SJSA1 (cell line): ENCODE data around the gene SH3RF1. TPM values are rescaled to one million over a fixed set of nuclear protein-coding genes. Genes with fewer than 3 reads are reported as not detected.

Experiments used
- DNase-seq, 2 experiments: peaks; one replicate each; pipeline ENCODE4 v3.0.0-alpha.2; 2015 to 2020; ENCODE audit warnings: low spot score in 2 of 2, low read depth in 1 of 2
- H3K27ac ChIP-seq: fragments of 250-450 bp; sonication (Bioruptor Pico); 2 replicates; pipeline ENCODE4 v1.5.1; 2020; ENCODE audit warnings: mild to moderate bottlenecking, moderate library complexity
- H3K27me3 ChIP-seq: fragments of 250-450 bp; sonication (Bioruptor Pico); replicated peaks from 2 replicates; pipeline ENCODE4 v1.5.1; 2020; ENCODE audit warnings: mild to moderate bottlenecking, moderate library complexity
- H3K36me3 ChIP-seq: fragments of 250-450 bp; sonication (Bioruptor Pico); 2 replicates; pipeline ENCODE4 v1.5.1; 2020; ENCODE audit warnings: mild to moderate bottlenecking
- H3K4me1 ChIP-seq: fragments of 250-450 bp; sonication (Bioruptor Pico); replicated peaks from 2 replicates; pipeline ENCODE4 v1.6.1; 2021; ENCODE audit warnings: mild to moderate bottlenecking
- H3K4me3 ChIP-seq: fragments of 250-450 bp; sonication (Bioruptor Pico); 2 replicates; pipeline ENCODE4 v1.5.1; 2020; ENCODE audit warnings: mild to moderate bottlenecking
- H3K9me3 ChIP-seq: fragments of 250-450 bp; sonication (Bioruptor Pico); replicated peaks from 2 replicates; pipeline ENCODE4 v1.5.1; 2020; ENCODE audit warnings: mild to moderate bottlenecking
- total RNA-seq: library from RNA; depleted of rRNA; stranded (reverse); fragments of >200 nt; shearing (Covaris generic); gene quantifications from 2 replicates; pipeline ENCODE4 v1.2.3, GENCODE V29; 2014

SH3RF1 gene
- total RNA-seq, 1 experiment from 2014 or later = 14.1 TPM

- Histone ChIP-seq H3K4me1 (peaks cover 13% of the 10 kb centered on the region), H3K27me3 (no peaks in the 10 kb centered on the region), H3K9me3 (no peaks in the 10 kb centered on the region), H3K27ac (no peak overlapping the region), H3K4me3 (no peak overlapping the region), H3K36me3 (peaks cover 14% of the 10 kb centered on the region)
- no peak for DNase-seq
These were observed 185.8 kb downstream of the SH3RF1 start for GRCh38 chr4:169084954-169085353.

- Histone ChIP-seq H3K27me3 (no peaks in the 10 kb centered on the region), H3K27ac (no peak overlapping the region), H3K4me3 (no peak overlapping the region), H3K4me1 (peaks cover 24% of the 10 kb centered on the region), H3K36me3 (no peaks in the 10 kb centered on the region), H3K9me3 (no peaks in the 10 kb centered on the region)
- DNase-seq = peak in 1 of 2 experiments; percentile 26
These were observed 189.8 kb downstream of the SH3RF1 start for GRCh38 chr4:169080981-169081380.

- peaks cover 24% of the 10 kb centered on the region for H3K4me1 ChIP-seq
- no peaks in the 10 kb centered on the region for H3K9me3 ChIP-seq
- no peaks in the 10 kb centered on the region for H3K27me3 ChIP-seq
- peak; percentile 51 to 60 for DNase-seq
- H3K36me3 ChIP-seq = no peaks in the 10 kb centered on the region
- peak overlapping the region; percentile 5; the same call in 1 of the 2 replicates for H3K4me3 ChIP-seq
- H3K27ac ChIP-seq = no peak overlapping the region
These were observed 190.6 kb downstream of the SH3RF1 start for GRCh38 chr4:169079942-169080827.

GRCh38 chr4:169074117-169074516 is 196.6 kb downstream of the SH3RF1 start:
- DNase-seq = no peak
- Histone ChIP-seq H3K36me3 (no peaks in the 10 kb centered on the region), H3K4me3 (no peak overlapping the region), H3K27ac (no peak overlapping the region), H3K9me3 (no peaks in the 10 kb centered on the region), H3K4me1 (peaks cover 22% of the 10 kb centered on the region), H3K27me3 (no peaks in the 10 kb centered on the region)

GRCh38 chr4:169071747-169072146 is 199.0 kb downstream of the SH3RF1 start:
- no peak for DNase-seq
- Histone ChIP-seq H3K27ac (no peak overlapping the region), H3K27me3 (no peaks in the 10 kb centered on the region), H3K4me1 (peaks cover 20% of the 10 kb centered on the region), H3K36me3 (no peaks in the 10 kb centered on the region), H3K4me3 (no peak overlapping the region), H3K9me3 (no peaks in the 10 kb centered on the region)

- no peak overlapping the region for H3K4me3 ChIP-seq
- H3K27me3 ChIP-seq = no peaks in the 10 kb centered on the region
- H3K36me3 ChIP-seq = no peaks in the 10 kb centered on the region
- peaks cover 20% of the 10 kb centered on the region for H3K4me1 ChIP-seq
- no peaks in the 10 kb centered on the region for H3K9me3 ChIP-seq
- peak overlapping the region; percentile 47 for H3K27ac ChIP-seq
- DNase-seq = no peak
These were observed 199.9 kb downstream of the SH3RF1 start for GRCh38 chr4:169070895-169071218.

GRCh38 chr4:169070071-169070894 is 200.5 kb downstream of the SH3RF1 start:
- peaks cover 20% of the 10 kb centered on the region for H3K4me1 ChIP-seq
- H3K27me3 ChIP-seq = no peaks in the 10 kb centered on the region
- peak; percentile 90 to 92 for DNase-seq
- no peaks in the 10 kb centered on the region for H3K36me3 ChIP-seq
- no peaks in the 10 kb centered on the region for H3K9me3 ChIP-seq
- H3K4me3 ChIP-seq = no peak overlapping the region
- peak overlapping the region; percentile 47 for H3K27ac ChIP-seq

- Histone ChIP-seq H3K27me3 (no peaks in the 10 kb centered on the region), H3K36me3 (no peaks in the 10 kb centered on the region), H3K27ac (no peak overlapping the region), H3K9me3 (no peaks in the 10 kb centered on the region), H3K4me1 (peaks cover 20% of the 10 kb centered on the region), H3K4me3 (no peak overlapping the region)
- DNase-seq = no peak
These were observed 202.3 kb downstream of the SH3RF1 start for GRCh38 chr4:169068423-169068822.

- no peaks in the 10 kb centered on the region for H3K27me3 ChIP-seq
- H3K36me3 ChIP-seq = no peaks in the 10 kb centered on the region
- peaks cover 20% of the 10 kb centered on the region for H3K4me1 ChIP-seq
- no peak overlapping the region for H3K4me3 ChIP-seq
- no peak overlapping the region for H3K27ac ChIP-seq
- no peaks in the 10 kb centered on the region for H3K9me3 ChIP-seq
- no peak for DNase-seq
These were observed 203.8 kb downstream of the SH3RF1 start for GRCh38 chr4:169066934-169067333.

- DNase-seq = no peak
- no peak overlapping the region for H3K27ac ChIP-seq
These were observed 206.5 kb downstream of the SH3RF1 start for GRCh38 chr4:169064296-169064695.

GRCh38 chr4:169063441-169063840 is 207.3 kb downstream of the SH3RF1 start:
- no peak overlapping the region for H3K27ac ChIP-seq
- DNase-seq = no peak
- no peaks in the 10 kb centered on the region for H3K4me1 ChIP-seq
- H3K27me3 ChIP-seq = no peaks in the 10 kb centered on the region
- no peaks in the 10 kb centered on the region for H3K36me3 ChIP-seq
- no peak overlapping the region for H3K4me3 ChIP-seq
- H3K9me3 ChIP-seq = no peaks in the 10 kb centered on the region

More at GRCh38 chr4:169064296-169064695, 206.5 kb downstream of the SH3RF1 start:
- peaks cover 2% of the 10 kb centered on the region for H3K4me1 ChIP-seq
- H3K9me3 ChIP-seq = no peaks in the 10 kb centered on the region
- H3K4me3 ChIP-seq = no peak overlapping the region
- no peaks in the 10 kb centered on the region for H3K36me3 ChIP-seq
- H3K27me3 ChIP-seq = no peaks in the 10 kb centered on the region

- Histone ChIP-seq H3K9me3 (no peaks in the 10 kb centered on the region), H3K4me3 (no peak overlapping the region), H3K27ac (no peak overlapping the region), H3K36me3 (no peaks in the 10 kb centered on the region), H3K27me3 (no peaks in the 10 kb centered on the region), H3K4me1 (no peaks in the 10 kb centered on the region)
- DNase-seq = no peak
These were observed 207.9 kb downstream of the SH3RF1 start for GRCh38 chr4:169062897-169063244.

GRCh38 chr4:169061386-169061785 is 209.4 kb downstream of the SH3RF1 start:
- Histone ChIP-seq H3K36me3 (no peaks in the 10 kb centered on the region), H3K4me3 (no peak overlapping the region), H3K27ac (no peak overlapping the region), H3K4me1 (no peaks in the 10 kb centered on the region), H3K9me3 (no peaks in the 10 kb centered on the region), H3K27me3 (no peaks in the 10 kb centered on the region)
- DNase-seq = no peak
